Testis (tissue), 3 donors: Measurements from ENCODE around the gene SEC14L5. TPM values are rescaled to one million over a fixed set of nuclear protein-coding genes. Genes with fewer than 3 reads are reported as not detected.

Experiments used
- DNase-seq: peaks from one replicate; pipeline ENCODE4 v3.0.0-alpha.2; 2019
- H3K27ac ChIP-seq, 2 donors: fragments of 200-600 bp; sonication (generic); one replicate each; pipeline ENCODE4 v1.5.1; 2019
- H3K27me3 ChIP-seq: fragments of 200-600 bp; sonication (generic); one replicate; pipeline ENCODE4 v1.5.1; 2019
- H3K36me3 ChIP-seq: fragments of 200-600 bp; sonication (generic); one replicate; pipeline ENCODE4 v1.5.1; 2017; ENCODE audit warnings: low read depth; ENCODE audit errors: missing control alignments
- H3K4me1 ChIP-seq: fragments of 200-600 bp; sonication (generic); one replicate; pipeline ENCODE4 v1.5.1; 2019
- H3K4me3 ChIP-seq, 2 donors: fragments of 200-600 bp; sonication (generic); one replicate each; pipeline ENCODE4 v1.5.1; 2017 to 2019
- H3K9me3 ChIP-seq: fragments of 200-600 bp; sonication (generic); one replicate; pipeline ENCODE4 v1.5.1; 2017
- CTCF ChIP-seq, 3 experiments: fragments of 450-650 bp in 2 of 3; fragments of 200-600 bp in 1 of 3; sonication (generic) in 1 of 3; IDR thresholded peaks; one replicate each; pipeline ENCODE4 v1.5.1; 2016 to 2019; ENCODE audit warnings: antibody characterized with exemption in 3 of 3, mild to moderate bottlenecking in 2 of 3, moderate library complexity in 1 of 3
- POLR2A ChIP-seq: fragments of 450-650 bp; IDR thresholded peaks from one replicate; pipeline ENCODE4 v1.6.1; 2017; ENCODE audit warnings: antibody characterized with exemption, mild to moderate bottlenecking, moderate library complexity
- WGBS, 2 donors: methylation state at CpG; one replicate each; pipeline ENCODE4 v1.1.5; 2018; 5-methylcytosine and 5-hydroxymethylcytosine counted together
- intact Hi-C: fragments of 100-400 bp; cut with DNase I; formaldehyde crosslinking; loops from one replicate; pipeline ENCODE4 v1.15.1; 2023; ENCODE audit warnings: low total_unique reads
- polyA plus RNA-seq: library from polyadenylated mRNA; stranded (reverse); fragments of 350-450 nt; fragmentation: Illumina TruSeq; extraction: RNeasy Lipid Tissue Mini Kit (QIAGEN cat#74804); gene quantifications from one replicate; pipeline ENCODE4 v1.2.3, GENCODE V29; 2014; ENCODE audit warnings: low read depth, low replicate concordance; ENCODE audit not compliant: insufficient read depth
- total RNA-seq, 2 donors: library from RNA; depleted of rRNA; stranded (reverse); fragments of >200 nt; gene quantifications; one replicate each; pipeline ENCODE4 v1.2.3, GENCODE V29; 2016

SEC14L5 gene
- total and polyA plus RNA-seq, 3 donors from 2014 or later: 0.73 to 2.9 (median 1.2) TPM

- Histone ChIP-seq H3K4me1 (no peaks in the 10 kb centered on the region), H3K27ac (no peak overlapping the region), H3K27me3 (no peaks in the 10 kb centered on the region), H3K36me3 (no peaks in the 10 kb centered on the region), H3K9me3 (no peaks in the 10 kb centered on the region), H3K4me3 (peak overlapping the region; percentile 1 to 56)
- WGBS, 2 donors: 11 to 14% methylated on average over 24 to 55 of the region's 60 CpGs
- no peak for DNase-seq
- TF ChIP-seq POLR2A (no peak), CTCF (IDR thresholded peaks at IDR 0.05) (no peak)
- intact Hi-C loops: no loop called here
These were observed 29.6 kb downstream of the SEC14L5 start for GRCh38 chr16:4987580-4988374.

- no peak for DNase-seq
- Histone ChIP-seq H3K27ac (no peak overlapping the region), H3K4me3 (no peak overlapping the region), H3K9me3 (no peaks in the 10 kb centered on the region), H3K36me3 (no peaks in the 10 kb centered on the region), H3K27me3 (no peaks in the 10 kb centered on the region), H3K4me1 (no peaks in the 10 kb centered on the region)
- TF ChIP-seq POLR2A (no peak), CTCF (IDR thresholded peaks at IDR 0.05) (no peak)
- intact Hi-C loops: no loop called here
- WGBS, 2 donors: 68 to 87% methylated on average over 5 of the region's 5 CpGs
These were observed 30.5 kb downstream of the SEC14L5 start for GRCh38 chr16:4988647-4989046.

GRCh38 chr16:4989391-4990006, 31.4 kb downstream of the SEC14L5 start:
- no peaks in the 10 kb centered on the region for H3K9me3 ChIP-seq
- H3K27me3 ChIP-seq: no peaks in the 10 kb centered on the region
- no peaks in the 10 kb centered on the region for H3K36me3 ChIP-seq
- no peak overlapping the region for H3K4me3 ChIP-seq
- WGBS, 2 donors: 78 to 84% methylated on average over 9 of the region's 9 CpGs
- intact Hi-C loops: no loop called here
- TF ChIP-seq CTCF (IDR thresholded peaks at IDR 0.05): no peak
- no peak for TF ChIP-seq POLR2A
- no peaks in the 10 kb centered on the region for H3K4me1 ChIP-seq
- no peak overlapping the region for H3K27ac ChIP-seq
- no peak for DNase-seq

- intact Hi-C loops: no loop called here
- TF ChIP-seq POLR2A: no peak
- no peak for TF ChIP-seq CTCF (IDR thresholded peaks at IDR 0.05)
- Histone ChIP-seq H3K27me3 (no peaks in the 10 kb centered on the region), H3K4me1 (no peaks in the 10 kb centered on the region), H3K9me3 (no peaks in the 10 kb centered on the region), H3K27ac (no peak overlapping the region), H3K36me3 (no peaks in the 10 kb centered on the region), H3K4me3 (no peak overlapping the region)
- WGBS, 2 donors: 81 to 83% methylated on average over 6 to 8 of the region's 8 CpGs
- DNase-seq: no peak
These were observed 32.3 kb downstream of the SEC14L5 start for GRCh38 chr16:4990415-4990814.
